ENCODE data around the gene CTNNAL1. TPM values are rescaled to one million over a fixed set of nuclear protein-coding genes. Genes with fewer than 3 reads are reported as not detected.
"Not testable (repeated sequence)": the region's sequence is repeated elsewhere in the genome, so short reads cannot be mapped to it uniquely, and the experiment has no call there.

CTNNAL1 gene
- polyA plus RNA-seq, 1 experiment = 82.7 TPM

GRCh38 chr9:108928386-108928785 lies 84.9 kb downstream of the CTNNAL1 start:
- H3K27me3 ChIP-seq (ENCODE audit: control insufficient read depth, insufficient read depth, low read length) = no peaks in the 10 kb centered on the region
- POLR2A ChIA-PET = no interaction called here
- TF ChIP-seq, protein P1, sequence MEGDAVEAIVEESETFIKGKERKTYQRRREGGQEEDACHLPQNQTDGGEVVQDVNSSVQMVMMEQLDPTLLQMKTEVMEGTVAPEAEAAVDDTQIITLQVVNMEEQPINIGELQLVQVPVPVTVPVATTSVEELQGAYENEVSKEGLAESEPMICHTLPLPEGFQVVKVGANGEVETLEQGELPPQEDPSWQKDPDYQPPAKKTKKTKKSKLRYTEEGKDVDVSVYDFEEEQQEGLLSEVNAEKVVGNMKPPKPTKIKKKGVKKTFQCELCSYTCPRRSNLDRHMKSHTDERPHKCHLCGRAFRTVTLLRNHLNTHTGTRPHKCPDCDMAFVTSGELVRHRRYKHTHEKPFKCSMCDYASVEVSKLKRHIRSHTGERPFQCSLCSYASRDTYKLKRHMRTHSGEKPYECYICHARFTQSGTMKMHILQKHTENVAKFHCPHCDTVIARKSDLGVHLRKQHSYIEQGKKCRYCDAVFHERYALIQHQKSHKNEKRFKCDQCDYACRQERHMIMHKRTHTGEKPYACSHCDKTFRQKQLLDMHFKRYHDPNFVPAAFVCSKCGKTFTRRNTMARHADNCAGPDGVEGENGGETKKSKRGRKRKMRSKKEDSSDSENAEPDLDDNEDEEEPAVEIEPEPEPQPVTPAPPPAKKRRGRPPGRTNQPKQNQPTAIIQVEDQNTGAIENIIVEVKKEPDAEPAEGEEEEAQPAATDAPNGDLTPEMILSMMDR (IDR thresholded peaks at IDR 0.05; ENCODE audit: low read depth, low read length) = no peak
- CTCF ChIA-PET = no interaction called here
- no peaks in the 10 kb centered on the region for H3K9me3 ChIP-seq (ENCODE audit: control insufficient read depth, insufficient read depth, low read length)
- no peak overlapping the region for H3K4me3 ChIP-seq (ENCODE audit: low read depth, low read length)
- DNase-seq (ENCODE audit: low read depth, low spot score) = no peak
- no peak overlapping the region for H3K27ac ChIP-seq (ENCODE audit: low read depth, low read length)

GRCh38 chr9:108924466-108924865 lies 88.8 kb downstream of the CTNNAL1 start:
- no peak overlapping the region for H3K4me3 ChIP-seq (ENCODE audit: low read depth, low read length)
- H3K27ac ChIP-seq (ENCODE audit: low read depth, low read length) = no peak overlapping the region
- H3K27me3 ChIP-seq (ENCODE audit: control insufficient read depth, insufficient read depth, low read length) = no peaks in the 10 kb centered on the region
- H3K9me3 ChIP-seq (ENCODE audit: control insufficient read depth, insufficient read depth, low read length) = no peaks in the 10 kb centered on the region
- ChIA-PET CTCF (no interaction called here), POLR2A (no interaction called here)
- DNase-seq (ENCODE audit: low read depth, low spot score) = no peak
- TF ChIP-seq, protein P1 (IDR thresholded peaks at IDR 0.05; ENCODE audit: low read depth, low read length) = no peak

DNA sequence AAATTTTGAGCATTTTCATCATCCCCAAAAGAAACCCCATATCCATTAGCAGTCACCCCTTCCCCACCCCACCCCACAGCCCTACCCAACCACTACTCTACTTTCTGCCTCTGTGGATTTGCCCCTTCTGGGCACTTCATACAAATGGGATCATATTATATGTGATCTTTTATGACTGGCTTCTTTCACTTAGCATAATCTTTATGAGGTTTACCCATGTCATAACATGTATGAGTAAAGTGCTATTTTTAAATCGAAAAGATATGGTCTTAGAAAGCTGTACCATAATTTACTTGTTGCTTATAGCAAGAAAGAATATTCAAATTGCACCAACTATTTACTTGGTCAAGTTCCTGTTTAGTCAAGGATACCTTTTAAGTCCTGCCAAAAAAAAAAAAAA lies 92.1 kb downstream of the CTNNAL1 start:
- Histone ChIP-seq H3K27ac (ENCODE audit: low read depth, low read length) (no peak overlapping the region), H3K27me3 (ENCODE audit: control insufficient read depth, insufficient read depth, low read length) (no peaks in the 10 kb centered on the region), H3K4me3 (ENCODE audit: low read depth, low read length) (no peak overlapping the region), H3K9me3 (ENCODE audit: control insufficient read depth, insufficient read depth, low read length) (no peaks in the 10 kb centered on the region)
- CTCF ChIA-PET = interaction anchor here (0.6 kb wide), 1 partner anchor 199 kb away, joined by 3 read pairs; the partner anchor contains the start of gene TMEM245
- POLR2A ChIA-PET = no interaction called here
- no peak for DNase-seq (ENCODE audit: low read depth, low spot score)
- TF ChIP-seq, protein P1 (IDR thresholded peaks at IDR 0.05; ENCODE audit: low read depth, low read length) = no peak

DNA sequence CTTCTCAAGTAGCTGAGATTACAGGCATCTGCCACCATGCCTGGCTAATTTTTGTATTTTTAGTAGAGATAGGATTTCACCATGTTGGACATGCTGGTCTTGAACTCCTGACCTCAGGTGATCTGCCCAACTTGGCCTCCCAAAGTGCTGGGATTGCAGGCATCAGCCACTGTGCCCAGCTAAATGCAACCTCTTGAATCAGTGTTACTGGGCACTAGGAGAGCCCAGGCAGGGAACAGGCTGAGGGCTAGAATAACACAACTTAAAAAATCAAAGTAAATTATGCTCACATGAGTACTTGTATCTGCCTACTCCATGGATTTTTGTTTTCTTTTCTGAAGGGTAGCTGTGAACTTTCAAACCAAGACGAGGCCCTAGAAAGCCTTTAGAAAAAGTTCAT lies 92.9 kb downstream of the CTNNAL1 start:
- H3K4me3 ChIP-seq (ENCODE audit: low read depth, low read length); DNase-seq (ENCODE audit: low read depth, low spot score); H3K27me3 ChIP-seq (ENCODE audit: control insufficient read depth, insufficient read depth, low read length); H3K27ac ChIP-seq (ENCODE audit: low read depth, low read length); H3K9me3 ChIP-seq (ENCODE audit: control insufficient read depth, insufficient read depth, low read length); POLR2A ChIA-PET: not testable (repeated sequence)
- CTCF ChIA-PET = interaction anchor here (0.7 kb wide), 1 partner anchor 67 kb away, joined by 4 read pairs; no protein-coding TSS in a partner anchor

DNA sequence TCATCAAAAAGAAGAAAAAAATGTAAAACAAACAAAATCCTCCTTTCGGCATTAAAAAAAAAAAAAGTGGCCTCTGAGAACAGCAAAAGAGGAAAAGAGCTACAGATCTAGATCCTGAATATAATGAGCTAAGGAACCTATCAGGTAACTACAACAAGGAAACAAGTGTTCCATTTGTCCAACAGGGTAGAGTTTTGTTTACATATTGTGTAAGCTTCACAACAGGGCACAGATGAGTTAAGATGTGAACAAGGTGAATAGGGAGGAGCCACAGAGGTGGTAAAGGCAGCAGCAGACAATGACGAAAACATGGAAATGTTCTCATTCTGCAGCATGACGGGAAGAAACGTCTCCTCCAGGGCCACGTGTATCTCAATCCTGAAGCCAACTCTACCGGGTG lies 93.8 kb downstream of the CTNNAL1 start:
- no peak overlapping the region for H3K4me3 ChIP-seq (ENCODE audit: low read depth, low read length)
- DNase-seq (ENCODE audit: low read depth, low spot score) = no peak
- no peak overlapping the region for H3K27ac ChIP-seq (ENCODE audit: low read depth, low read length)
- no peaks in the 10 kb centered on the region for H3K9me3 ChIP-seq (ENCODE audit: control insufficient read depth, insufficient read depth, low read length)
- TF ChIP-seq, protein P1 (IDR thresholded peaks at IDR 0.05; ENCODE audit: low read depth, low read length) = no peak
- CTCF ChIA-PET = no interaction called here
- POLR2A ChIA-PET = no interaction called here
- H3K27me3 ChIP-seq (ENCODE audit: control insufficient read depth, insufficient read depth, low read length) = no peaks in the 10 kb centered on the region

DNA sequence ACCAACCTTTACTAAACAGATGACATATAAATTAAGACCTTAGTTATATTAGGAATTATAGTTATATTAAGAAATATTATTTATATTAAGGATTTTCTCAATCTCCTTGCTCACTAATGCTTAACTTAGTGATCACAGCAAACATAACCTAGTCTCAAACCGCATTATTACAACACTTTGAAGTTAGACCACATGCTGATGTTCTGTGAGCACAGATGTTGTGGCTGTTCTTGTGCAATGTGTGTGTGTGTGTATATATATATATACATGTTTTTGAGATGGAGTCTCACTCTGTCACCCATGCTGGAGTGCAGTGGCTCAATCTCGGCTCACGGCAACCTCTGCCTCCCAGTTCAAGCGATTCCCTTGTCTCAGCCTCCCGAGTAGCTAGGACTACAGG lies 99.9 kb downstream of the CTNNAL1 start:
- ChIA-PET POLR2A (no interaction called here), CTCF (no interaction called here)
- Histone ChIP-seq H3K27ac (ENCODE audit: low read depth, low read length) (no peak overlapping the region), H3K4me3 (ENCODE audit: low read depth, low read length) (no peak overlapping the region), H3K9me3 (ENCODE audit: control insufficient read depth, insufficient read depth, low read length) (no peaks in the 10 kb centered on the region), H3K27me3 (ENCODE audit: control insufficient read depth, insufficient read depth, low read length) (no peaks in the 10 kb centered on the region)
- TF ChIP-seq, protein P1 (IDR thresholded peaks at IDR 0.05; ENCODE audit: low read depth, low read length) = no peak
- DNase-seq (ENCODE audit: low read depth, low spot score) = no peak

Data from AG04450 (cell line).